NCI-H524 treated with DMSO at 0.1 percent for 48 hours (cell line): ENCODE results near the gene WDFY3.

Experiments used
- DNase-seq: peaks from one replicate; lab custom pipeline; 2025; lab: John Stamatoyannopoulos, UW

The WDFY3 gene

GRCh38 chr4:84944947-84945346 is 21.5 kb downstream of the WDFY3 start:
- no peak for DNase-seq

- no peak for DNase-seq
Observed at GRCh38 chr4:84940960-84941359, 25.5 kb downstream of the WDFY3 start.

- DNase-seq, result no peak
Observed at GRCh38 chr4:84939113-84939512, 27.4 kb downstream of the WDFY3 start.

GRCh38 chr4:84938316-84938715 is 28.2 kb downstream of the WDFY3 start:
- no peak for DNase-seq

GRCh38 chr4:84937381-84937977 is 29.0 kb downstream of the WDFY3 start:
- no peak for DNase-seq

- DNase-seq, result no peak
Observed at GRCh38 chr4:84936123-84936522, 30.4 kb downstream of the WDFY3 start.

- DNase-seq, result no peak
Observed at GRCh38 chr4:84932462-84932861, 34.0 kb downstream of the WDFY3 start.

GRCh38 chr4:84931961-84932360 is 34.5 kb downstream of the WDFY3 start:
- DNase-seq, result no peak

- DNase-seq, result no peak
Observed at GRCh38 chr4:84931274-84931673, 35.2 kb downstream of the WDFY3 start.

- DNase-seq, result no peak
Observed at GRCh38 chr4:84928089-84928488, 38.4 kb downstream of the WDFY3 start.

- DNase-seq, result no peak
Observed at GRCh38 chr4:84927428-84927827, 39.1 kb downstream of the WDFY3 start.

GRCh38 chr4:84925558-84925957 is 40.9 kb downstream of the WDFY3 start:
- DNase-seq, result no peak

GRCh38 chr4:84924434-84924833 is 42.1 kb downstream of the WDFY3 start:
- peak; percentile 48 for DNase-seq

GRCh38 chr4:84920617-84921016 is 45.9 kb downstream of the WDFY3 start:
- no peak for DNase-seq

- no peak for DNase-seq
Observed at GRCh38 chr4:84917869-84918600, 48.5 kb downstream of the WDFY3 start.

GRCh38 chr4:84917086-84917821 is 49.2 kb downstream of the WDFY3 start:
- DNase-seq, result no peak

GRCh38 chr4:84916227-84916626 is 50.3 kb downstream of the WDFY3 start:
- no peak for DNase-seq

GRCh38 chr4:84915396-84915780 is 51.1 kb downstream of the WDFY3 start:
- no peak for DNase-seq

- no peak for DNase-seq
Observed at GRCh38 chr4:84914686-84915395, 51.6 kb downstream of the WDFY3 start.

- no peak for DNase-seq
Observed at GRCh38 chr4:84913176-84913575, 53.3 kb downstream of the WDFY3 start.

- no peak for DNase-seq
Observed at GRCh38 chr4:84912741-84913140, 53.7 kb downstream of the WDFY3 start.

GRCh38 chr4:84908876-84909275 is 57.6 kb downstream of the WDFY3 start:
- no peak for DNase-seq

GRCh38 chr4:84907145-84907544 is 59.3 kb downstream of the WDFY3 start:
- DNase-seq, result no peak
